ENCODE data around the gene PTPRU.

PTPRU gene

DNA sequence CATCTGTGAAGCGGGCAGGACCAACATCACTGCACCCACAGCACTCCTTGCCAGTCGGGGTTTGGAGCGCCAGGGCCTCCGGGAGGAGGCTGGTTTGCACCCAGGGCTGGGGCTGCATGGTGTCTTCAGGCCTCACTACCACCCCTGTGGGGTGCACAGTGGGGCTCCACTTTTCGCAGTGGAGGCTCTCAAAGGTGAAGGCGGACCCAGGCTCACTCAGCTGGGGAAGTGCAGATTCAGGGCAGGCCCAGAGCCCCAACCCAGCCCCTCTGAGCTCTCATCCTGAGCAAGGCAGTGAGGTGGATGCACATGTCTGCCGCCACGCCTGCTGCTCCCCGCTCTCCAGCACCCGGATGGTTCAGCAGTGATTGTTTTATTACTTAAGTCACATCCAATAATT, 125.8 kb downstream of the PTPRU start:
- DNase-seq = no peak

DNA sequence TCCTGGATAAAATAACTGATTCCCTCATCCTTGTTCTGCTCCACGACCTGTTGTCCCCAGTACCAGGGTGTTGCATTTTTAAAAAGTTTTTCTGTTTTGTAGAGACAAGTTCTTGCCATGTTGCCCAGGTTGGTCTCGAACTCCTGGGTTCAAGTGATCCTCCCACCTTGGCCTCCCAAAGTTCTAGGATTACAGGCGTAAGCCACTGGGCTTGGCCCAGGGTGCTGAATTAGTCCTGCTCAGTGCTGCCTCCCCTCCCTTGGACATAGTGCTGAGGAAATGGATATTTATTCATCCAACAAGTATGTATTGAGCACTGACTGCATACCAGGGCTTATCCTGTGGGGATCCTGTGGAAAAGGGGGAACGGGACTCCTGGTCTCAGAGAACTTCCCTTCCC, 126.4 kb downstream of the PTPRU start:
- DNase-seq = no peak

DNA sequence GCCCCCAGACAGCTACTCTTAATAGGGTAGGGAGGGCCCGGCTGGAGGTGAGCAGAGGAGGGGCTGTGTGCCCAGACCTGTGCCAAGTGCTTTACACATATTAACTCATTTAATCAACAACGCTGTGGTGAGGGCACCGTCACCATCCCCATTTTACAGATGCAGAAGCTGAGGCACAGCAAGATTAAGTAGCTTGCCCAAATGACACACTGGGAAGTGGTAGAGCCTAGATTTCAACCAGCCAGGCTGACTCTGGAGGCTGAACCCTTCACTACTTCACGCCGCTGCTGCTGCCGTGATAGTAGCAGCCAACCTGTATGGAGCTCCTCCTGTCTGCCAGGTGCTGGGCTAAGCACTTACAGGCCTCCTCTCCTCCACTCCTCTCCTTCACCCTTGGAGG, 127.2 kb downstream of the PTPRU start:
- no peak for DNase-seq

DNA sequence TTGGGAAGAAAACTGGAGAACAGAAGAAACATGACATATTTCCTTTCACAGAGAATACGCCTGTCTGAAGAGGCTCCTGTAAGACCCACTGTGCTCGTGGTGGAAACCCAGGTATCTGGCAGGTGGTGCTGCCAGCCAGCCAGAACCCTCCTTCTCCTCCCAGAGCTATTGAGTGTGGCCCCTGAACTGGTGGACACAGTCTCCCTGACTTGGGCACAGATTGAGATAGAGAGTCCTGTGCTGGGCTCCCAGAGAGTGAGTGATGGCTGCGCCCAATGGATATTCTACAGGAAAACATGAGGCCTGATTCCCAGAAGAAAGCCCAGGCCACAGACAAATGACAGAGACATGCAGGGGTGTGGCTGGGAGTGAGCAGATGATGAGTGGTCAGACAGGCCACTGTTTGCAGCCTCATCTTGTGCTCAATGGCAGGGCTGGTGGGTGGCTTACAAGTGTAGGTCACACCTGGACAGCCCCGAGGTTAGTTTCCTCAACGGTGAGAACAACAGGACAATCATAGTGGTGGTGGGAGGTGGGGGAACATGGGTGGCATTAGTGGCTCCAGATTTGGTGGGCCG, 127.9 kb downstream of the PTPRU start:
- no peak for DNase-seq

DNA sequence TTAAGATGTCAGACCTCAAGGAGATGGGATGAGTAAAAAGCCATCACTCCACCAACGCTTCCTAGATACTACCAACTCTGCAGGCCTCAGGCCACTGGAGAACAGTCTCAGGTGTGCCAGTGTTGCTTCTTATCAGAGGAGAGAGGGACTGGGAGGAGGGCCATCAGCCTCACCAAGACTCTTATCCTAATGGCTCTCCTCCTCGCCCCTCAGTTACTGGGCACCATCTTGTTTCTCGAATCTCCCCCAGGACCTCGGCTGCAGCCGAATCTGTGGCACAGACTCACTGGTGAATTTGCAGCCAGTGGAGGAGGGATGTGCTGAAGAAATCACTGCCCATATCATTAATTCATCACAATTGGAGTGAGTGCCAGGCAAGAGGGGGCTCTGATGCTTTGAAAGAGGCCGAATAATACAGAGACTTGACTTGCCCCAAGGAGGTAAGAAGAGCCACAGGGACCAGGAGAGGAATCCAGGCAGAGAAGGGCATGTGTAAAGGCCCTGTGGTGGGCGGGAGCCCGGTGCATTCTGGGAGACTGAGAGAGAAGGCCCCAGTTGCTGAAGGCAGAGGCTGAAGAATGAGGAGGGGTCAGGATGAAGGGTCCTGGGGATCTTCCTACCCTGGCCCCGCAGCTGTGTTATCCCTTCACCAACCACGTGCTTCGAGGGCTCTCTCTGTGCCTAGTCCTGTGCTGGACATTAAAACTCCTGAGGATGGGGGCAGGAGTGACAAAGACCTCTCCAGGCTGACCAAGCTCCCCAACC, 129.8 kb downstream of the PTPRU start:
- DNase-seq = no peak

DNA sequence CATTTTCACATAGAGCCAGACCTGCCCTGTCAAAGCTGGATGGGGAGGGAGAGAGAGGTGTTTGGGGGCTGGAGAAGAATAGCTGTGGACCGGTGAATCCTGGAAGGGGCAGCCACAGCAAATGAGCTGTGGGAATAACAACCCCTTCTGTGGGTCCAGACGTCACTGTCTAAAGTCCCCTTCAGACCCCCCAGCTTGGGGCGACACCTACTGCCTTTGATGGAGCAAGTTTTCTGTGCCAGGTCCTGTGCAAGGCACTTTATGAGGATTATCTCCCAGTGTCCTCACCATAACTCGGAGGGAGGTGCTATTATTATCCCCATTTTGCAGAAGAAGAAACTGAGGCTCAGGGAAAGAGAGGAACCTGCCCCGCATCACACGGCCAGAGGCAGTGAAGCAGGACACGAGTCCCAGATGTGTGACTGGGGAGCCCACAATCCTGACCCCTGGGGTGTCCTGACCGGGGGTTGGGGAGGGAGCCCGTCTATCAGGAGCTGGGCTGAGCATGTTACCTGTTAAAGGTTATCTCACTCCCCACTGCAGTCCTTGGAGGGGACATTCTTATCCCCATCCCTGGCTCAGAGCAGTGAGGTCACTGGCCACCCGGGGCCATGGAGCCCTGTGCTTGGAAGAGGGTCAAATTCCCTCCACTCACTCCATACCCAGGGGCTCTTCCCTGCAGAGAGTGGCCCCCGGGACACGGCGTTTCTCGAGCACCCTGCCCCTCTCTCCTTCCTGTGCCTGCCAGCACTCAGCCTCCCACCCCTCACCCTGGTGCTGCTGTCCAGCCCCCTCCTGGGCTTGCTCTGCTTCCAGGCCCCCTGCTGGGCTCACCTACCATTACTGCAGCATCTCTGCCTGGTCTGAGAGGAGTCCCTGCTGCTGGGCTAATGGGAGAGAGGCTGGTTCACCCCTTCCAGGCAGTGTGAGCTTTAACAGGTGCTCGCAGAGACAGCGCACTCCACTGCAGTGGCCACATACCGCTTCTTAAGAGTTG, 132.9 kb downstream of the PTPRU start:
- DNase-seq = no peak

DNA sequence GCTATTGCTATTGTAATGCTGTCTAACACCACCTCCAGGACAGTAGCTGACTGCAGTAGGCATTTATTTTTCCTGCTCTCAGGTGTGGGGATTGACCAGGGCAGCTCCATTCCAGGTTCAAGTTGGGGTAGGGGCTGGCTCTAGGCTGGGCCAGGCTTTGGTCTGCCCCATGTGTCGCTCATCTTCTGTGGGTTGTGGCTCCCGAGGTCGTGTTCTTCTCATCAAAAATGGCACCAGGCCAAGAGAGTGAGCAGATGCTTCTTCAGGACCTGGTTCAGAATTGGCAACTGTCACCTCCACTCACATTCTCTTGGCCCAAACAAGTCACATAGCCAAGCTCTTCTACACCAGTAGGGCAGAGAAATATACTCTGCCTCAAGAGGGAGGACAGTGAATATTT, 133.7 kb downstream of the PTPRU start:
- no peak for DNase-seq

DNA sequence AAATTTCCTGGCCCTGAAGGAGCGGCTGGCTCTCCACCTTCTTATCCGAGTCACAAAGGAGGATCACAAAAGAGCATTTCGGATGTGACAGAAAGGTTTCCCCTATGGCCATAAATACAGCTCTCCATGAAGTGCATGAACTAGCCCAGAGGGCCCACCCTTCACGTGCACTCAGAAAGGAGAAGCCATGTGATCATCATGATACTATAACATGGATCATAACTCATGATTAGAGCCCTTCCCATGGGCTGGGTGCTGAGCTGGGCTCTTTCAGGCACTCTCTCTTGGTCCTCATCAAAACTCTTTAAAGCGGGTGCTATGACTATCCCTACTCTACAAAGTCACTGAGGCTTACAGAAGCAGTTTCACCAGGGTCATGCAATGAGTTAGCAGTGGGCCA, 135.0 kb downstream of the PTPRU start:
- no peak for DNase-seq

DNA sequence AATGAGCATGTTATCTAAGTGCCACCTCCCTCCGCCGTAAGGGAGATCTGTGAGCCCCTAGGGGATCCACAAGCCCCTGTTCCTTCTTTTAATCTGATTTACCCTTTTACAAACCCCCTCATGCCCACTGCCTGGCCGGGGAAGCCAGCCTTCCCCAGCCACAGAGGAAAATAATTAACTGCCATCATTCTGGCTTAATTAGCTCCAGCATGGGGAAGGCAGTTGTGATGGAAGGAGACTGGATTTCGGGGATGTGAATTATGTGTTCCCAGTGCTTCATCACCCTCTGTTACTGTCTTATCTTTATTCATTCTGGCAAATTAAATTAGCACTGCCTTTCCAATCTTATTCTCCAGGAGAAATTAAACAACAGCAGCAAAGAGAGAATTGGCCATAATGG, 135.8 kb downstream of the PTPRU start:
- DNase-seq = no peak
